Naive thymus-derived CD8-positive, alpha-beta T cell (primary cell): ENCODE results near the gene NARF. TPM values are rescaled to one million over a fixed set of nuclear protein-coding genes. Genes with fewer than 3 reads are reported as not detected.

Source experiments
- ATAC-seq, 2 donors: fragments of 150-1000 bp; cut with Tn5 transposase in 1 of 2; sonication (Bioruptor Pico), chemical (Tn5 transposase) in 1 of 2; 1 replicate in 1 of 2; 2 replicates in 1 of 2; pipeline ENCODE4 v1.10.0; 2021; ENCODE audit warnings: mild to moderate bottlenecking in 2 of 2, moderate library complexity in 2 of 2
- POLR2A ChIA-PET: fragments of 350-600 bp; sonication (Branson Sonifier 250); formaldehyde crosslinking; loops from one replicate; lab custom pipeline; 2021; ENCODE audit warnings: antibody characterized with exemption; lab: Charles Lee
- DNase-seq, 10 donors: peaks; one replicate each; pipeline versions ENCODE4 v3.0.0 to v3.0.0-alpha.2; 2020 to 2022
- H3K27ac Mint-ChIP-seq, 10 donors: one replicate each; pipeline ENCODE4 v1.8.0; 2020 to 2022; ENCODE audit warnings: mild to moderate bottlenecking in 10 of 10, mixed read lengths in 10 of 10, moderate library complexity in 4 of 10, inconsistent platforms in 1 of 10
- H3K27me3 Mint-ChIP-seq, 5 donors: one replicate each; pipeline ENCODE4 v1.8.0; 2021 to 2022; ENCODE audit warnings: mixed read lengths in 5 of 5
- H3K36me3 Mint-ChIP-seq, 3 donors: one replicate each; pipeline ENCODE4 v1.8.0; 2020 to 2022; ENCODE audit warnings: mixed read lengths in 3 of 3, mild to moderate bottlenecking in 2 of 3, inconsistent platforms in 1 of 3
- H3K4me1 Mint-ChIP-seq, 4 donors: one replicate each; pipeline ENCODE4 v1.8.0; 2021 to 2022; ENCODE audit warnings: mixed read lengths in 4 of 4
- H3K4me3 Mint-ChIP-seq, 10 donors: one replicate each; pipeline ENCODE4 v1.8.0; 2020 to 2022; ENCODE audit warnings: mild to moderate bottlenecking in 10 of 10, mixed read lengths in 10 of 10, moderate library complexity in 6 of 10, inconsistent platforms in 1 of 10
- H3K9me3 Mint-ChIP-seq, 9 donors: one replicate each; pipeline ENCODE4 v1.8.0; 2020 to 2022; ENCODE audit warnings: mixed read lengths in 9 of 9, mild to moderate bottlenecking in 3 of 9, inconsistent platforms in 1 of 9, moderate library complexity in 1 of 9
- polyA plus RNA-seq, 3 donors: library from polyadenylated mRNA; unstranded; fragments of 300-500 nt; fragmentation: Illumina TruSeq; gene quantifications; one replicate each; pipeline ENCODE4 v1.2.3, GENCODE V29; 2021
- total RNA-seq, 8 experiments: library from RNA in 2 of 8; stranded (reverse) in 2 of 8; gene quantifications; one replicate each; pipeline ENCODE4 v1.2.3 and lab custom pipeline; 2021 to 2026

The NARF gene
- total and polyA plus RNA-seq, 5 experiments from 2014 or later: 70.1 to 127 (median 93.6) TPM

DNA sequence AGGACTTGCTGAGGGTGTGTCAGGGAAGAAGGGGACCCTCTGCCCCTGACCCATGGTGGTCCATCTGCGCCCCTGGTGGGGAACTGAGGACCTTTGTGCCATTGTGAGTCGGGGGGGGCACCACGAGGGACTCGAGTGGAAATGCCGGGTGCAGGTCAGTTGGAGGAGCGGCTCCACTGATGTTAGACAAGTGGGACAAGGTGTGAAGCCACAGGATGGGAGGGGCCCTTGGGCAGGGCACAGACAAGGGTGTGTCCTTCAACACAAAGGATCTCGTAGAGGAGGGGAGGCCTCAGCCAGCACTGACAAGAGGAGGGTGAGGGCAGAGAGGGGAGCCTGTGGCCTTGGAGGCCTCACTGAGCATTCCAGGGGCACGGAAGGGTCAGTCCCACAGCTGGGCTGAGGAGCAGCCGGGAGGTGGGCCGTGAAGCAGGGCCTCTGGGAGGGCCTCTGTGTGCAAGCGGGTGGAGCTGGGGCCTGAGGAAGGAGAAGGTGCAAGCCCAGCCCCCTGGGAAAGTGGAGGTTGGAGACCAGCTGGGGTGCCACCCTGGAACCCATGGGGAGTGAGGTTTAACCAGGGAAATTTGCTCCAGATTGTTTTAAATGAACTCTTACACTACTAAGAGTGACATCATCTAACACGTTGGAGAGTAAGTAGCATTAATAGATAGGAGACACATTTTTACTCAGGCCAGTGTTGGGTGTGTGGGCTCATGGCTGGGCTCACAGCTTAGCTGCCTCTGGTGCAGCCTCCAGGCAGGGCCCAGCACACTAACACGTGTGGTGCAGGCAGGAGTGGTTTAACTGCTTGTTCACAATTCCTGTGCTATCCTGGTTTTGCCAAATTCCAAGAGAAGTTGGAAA is 27.9 kb downstream of the NARF start:
- Mint-ChIP-seq H3K9me3 (no peaks in the 10 kb centered on the region), H3K36me3 (peaks cover 0 to 68% (median 0%) of the 10 kb centered on the region in 3 donors), H3K27me3 (no peaks in the 10 kb centered on the region), H3K4me1 (peaks cover 2 to 13% (median 8%) of the 10 kb centered on the region in 4 donors), H3K27ac (peak overlapping the region in 6 of 10 donors; percentile 20 to 83 (median 45)), H3K4me3 (no peak overlapping the region)
- POLR2A ChIA-PET: no interaction called here
- DNase-seq (no peak), ATAC-seq (no peak)

GRCh38 chr17:82487910-82488309 is 29.4 kb downstream of the NARF start:
- ATAC-seq (no peak), DNase-seq (no peak)
- Mint-ChIP-seq H3K4me1 (peaks cover 2 to 13% (median 8%) of the 10 kb centered on the region in 4 donors), H3K4me3 (no peak overlapping the region), H3K9me3 (no peaks in the 10 kb centered on the region), H3K36me3 (peaks cover 0 to 54% (median 0%) of the 10 kb centered on the region in 3 donors), H3K27ac (peak overlapping the region in 1 of 10 donors; percentile 31), H3K27me3 (no peaks in the 10 kb centered on the region)
- POLR2A ChIA-PET: no interaction called here

GRCh38 chr17:82489117-82489516 is 30.6 kb downstream of the NARF start:
- H3K36me3 Mint-ChIP-seq: peaks cover 0 to 43% (median 0%) of the 10 kb centered on the region in 3 donors
- no peaks in the 10 kb centered on the region for H3K27me3 Mint-ChIP-seq
- DNase-seq (no peak), ATAC-seq (no peak)
- peaks cover 4 to 19% (median 11%) of the 10 kb centered on the region in 4 donors for H3K4me1 Mint-ChIP-seq
- no peaks in the 10 kb centered on the region for H3K9me3 Mint-ChIP-seq
- peak overlapping the region in 3 of 10 donors; percentile 20 to 47 (median 31) for H3K27ac Mint-ChIP-seq
- H3K4me3 Mint-ChIP-seq: no peak overlapping the region
- POLR2A ChIA-PET: no interaction called here

DNA sequence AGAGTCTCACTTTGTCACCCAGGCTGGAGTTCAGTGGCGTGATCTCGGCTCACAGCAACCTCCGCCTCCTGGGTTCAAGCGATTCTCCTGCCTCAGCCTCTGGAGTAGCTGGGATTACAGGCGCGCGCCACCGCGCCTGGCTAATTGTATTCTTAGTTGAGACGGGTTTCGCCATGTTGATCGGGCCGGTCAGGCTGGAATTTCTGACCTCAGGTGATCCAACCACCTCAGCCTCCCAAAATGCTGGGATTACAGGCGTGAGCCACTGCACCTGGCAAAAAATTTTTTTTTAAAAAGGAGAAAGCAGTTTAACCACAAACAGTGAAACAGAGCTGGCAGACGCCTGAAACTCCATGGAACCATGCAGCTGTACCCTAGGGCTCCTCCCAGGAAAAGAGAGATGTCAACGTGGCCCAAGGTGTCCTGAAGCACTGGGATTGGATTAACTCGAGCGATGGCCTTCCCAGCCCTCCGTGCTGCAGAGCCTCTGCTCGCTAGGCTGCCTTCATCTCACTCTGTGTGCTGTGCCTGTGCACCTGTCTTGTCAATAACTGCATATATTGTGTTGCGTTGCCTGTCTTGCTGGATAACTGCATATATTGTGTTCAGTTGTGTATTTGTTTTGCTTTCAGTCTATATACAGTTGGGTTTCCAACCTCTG is 31.4 kb downstream of the NARF start:
- no peaks in the 10 kb centered on the region for H3K27me3 Mint-ChIP-seq
- DNase-seq (no peak), ATAC-seq (no peak)
- POLR2A ChIA-PET: no interaction called here
- H3K9me3 Mint-ChIP-seq: no peaks in the 10 kb centered on the region
- H3K36me3 Mint-ChIP-seq: peaks cover 0 to 35% (median 0%) of the 10 kb centered on the region in 3 donors
- peak overlapping the region in 3 of 10 donors; percentile 35 to 79 (median 63) for H3K27ac Mint-ChIP-seq
- H3K4me3 Mint-ChIP-seq: no peak overlapping the region
- peaks cover 9 to 26% (median 19%) of the 10 kb centered on the region in 4 donors for H3K4me1 Mint-ChIP-seq

- Mint-ChIP-seq H3K27me3 (no peaks in the 10 kb centered on the region), H3K27ac (peak overlapping the region in 3 of 10 donors; percentile 35 to 79 (median 63)), H3K9me3 (no peaks in the 10 kb centered on the region), H3K4me1 (peaks cover 9 to 26% (median 19%) of the 10 kb centered on the region in 4 donors), H3K4me3 (no peak overlapping the region), H3K36me3 (peaks cover 0 to 28% (median 0%) of the 10 kb centered on the region in 3 donors)
- POLR2A ChIA-PET: interaction anchor here (0.6 kb wide), 1 partner anchor 98 kb away, joined by 5 read pairs; no protein-coding TSS in a partner anchor
- ATAC-seq: no peak
- no peak for DNase-seq
These were observed 32.1 kb downstream of the NARF start for GRCh38 chr17:82490512-82491195.

GRCh38 chr17:82491196-82491530 is 32.6 kb downstream of the NARF start:
- Mint-ChIP-seq H3K9me3 (no peaks in the 10 kb centered on the region), H3K36me3 (peaks cover 0 to 26% (median 0%) of the 10 kb centered on the region in 3 donors), H3K4me1 (peaks cover 8 to 21% (median 17%) of the 10 kb centered on the region in 4 donors), H3K27ac (peak overlapping the region in 3 of 10 donors; percentile 19 to 80 (median 67)), H3K27me3 (no peaks in the 10 kb centered on the region), H3K4me3 (no peak overlapping the region)
- POLR2A ChIA-PET: interaction anchor here (0.6 kb wide), 1 partner anchor 98 kb away, joined by 5 read pairs; no protein-coding TSS in a partner anchor
- DNase-seq: no peak
- no peak for ATAC-seq

- H3K27ac Mint-ChIP-seq: peak overlapping the region in 3 of 10 donors; percentile 19 to 80 (median 67)
- ATAC-seq: no peak
These were observed 33.0 kb downstream of the NARF start for GRCh38 chr17:82491533-82491932.

DNA sequence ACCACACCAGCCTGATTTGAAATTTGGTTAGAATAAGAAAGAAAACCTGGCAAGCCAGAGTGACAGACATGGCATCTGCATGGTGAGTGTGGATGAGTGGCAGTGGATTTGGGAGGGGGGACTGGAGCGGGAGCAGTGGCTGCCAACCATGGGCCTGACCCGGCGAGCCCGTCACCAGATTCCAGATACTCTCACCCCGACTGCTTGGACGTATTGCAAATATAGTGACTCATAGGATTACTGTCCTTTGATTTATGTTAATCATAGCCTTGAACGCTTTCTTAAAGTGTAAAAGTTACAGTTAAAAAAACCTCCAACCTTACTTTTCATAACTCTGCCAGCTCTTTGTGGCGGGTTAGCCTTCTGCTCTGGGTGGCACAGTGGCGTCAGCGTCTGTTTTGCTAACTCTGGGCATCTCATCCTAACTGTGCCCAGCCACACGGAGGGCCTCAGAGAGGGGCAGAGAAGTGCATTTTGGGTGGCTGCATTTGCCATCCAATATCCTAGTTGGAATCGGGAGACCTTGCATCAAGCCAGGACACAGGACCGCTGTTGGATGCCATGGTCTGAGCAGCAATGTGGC is 34.2 kb downstream of the NARF start:
- H3K27me3 Mint-ChIP-seq: no peaks in the 10 kb centered on the region
- H3K36me3 Mint-ChIP-seq: peaks cover 0 to 10% (median 0%) of the 10 kb centered on the region in 3 donors
- DNase-seq (no peak), ATAC-seq (no peak)
- H3K27ac Mint-ChIP-seq: peak overlapping the region in 2 of 10 donors; percentile 62 to 87
- H3K4me3 Mint-ChIP-seq: no peak overlapping the region
- peaks cover 7 to 22% (median 17%) of the 10 kb centered on the region in 4 donors for H3K4me1 Mint-ChIP-seq
- POLR2A ChIA-PET: interaction anchor here (0.6 kb wide), 3 partner anchors 10 to 116 kb away, joined by 4 to 5 read pairs (median 5); no protein-coding TSS in a partner anchor
- no peaks in the 10 kb centered on the region for H3K9me3 Mint-ChIP-seq

More at GRCh38 chr17:82491533-82491932, 33.0 kb downstream of the NARF start:
- Mint-ChIP-seq H3K4me1 (peaks cover 6 to 17% (median 15%) of the 10 kb centered on the region in 4 donors), H3K4me3 (no peak overlapping the region), H3K9me3 (no peaks in the 10 kb centered on the region), H3K27me3 (no peaks in the 10 kb centered on the region), H3K36me3 (peaks cover 0 to 22% (median 0%) of the 10 kb centered on the region in 3 donors)
- DNase-seq: no peak
- POLR2A ChIA-PET: interaction anchor here (0.6 to 0.7 kb wide), 2 partner anchors 98 to 193 kb away, joined by 4 to 5 read pairs; no protein-coding TSS in a partner anchor

DNA sequence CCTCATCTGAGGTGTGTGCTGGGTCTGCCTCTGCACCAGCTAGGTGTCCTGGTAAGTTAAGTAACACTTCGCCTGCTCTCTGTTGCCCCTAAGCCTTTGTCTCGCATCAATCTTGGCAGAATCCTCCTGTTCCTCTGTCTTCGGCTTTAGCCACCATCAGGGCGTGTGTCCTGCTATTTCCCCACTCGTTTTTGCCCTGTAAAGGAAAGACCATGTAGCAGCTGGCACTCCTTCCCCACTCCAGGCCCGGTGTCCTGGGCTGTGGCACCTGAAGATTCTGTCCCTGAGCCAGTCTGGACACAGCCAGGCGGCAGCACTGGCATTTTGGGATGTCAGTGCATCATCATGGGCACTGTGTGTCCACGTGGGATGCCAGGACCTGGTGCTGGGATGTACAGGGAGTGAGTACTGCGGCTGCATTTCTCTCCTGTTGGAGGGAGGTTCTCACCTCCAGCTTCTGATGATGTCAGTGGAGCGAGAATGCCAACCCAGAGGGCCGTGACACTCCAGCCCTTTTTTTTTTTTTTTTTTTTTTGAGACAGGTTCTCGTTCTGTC is 34.8 kb downstream of the NARF start:
- ATAC-seq (no peak), DNase-seq (no peak)
- H3K4me3 Mint-ChIP-seq: no peak overlapping the region
- POLR2A ChIA-PET: interaction anchor here (0.6 kb wide), 2 partner anchors 9 to 116 kb away, joined by 5 read pairs; no protein-coding TSS in a partner anchor
- no peaks in the 10 kb centered on the region for H3K9me3 Mint-ChIP-seq
- H3K4me1 Mint-ChIP-seq: peaks cover 10 to 27% (median 22%) of the 10 kb centered on the region in 4 donors
- H3K36me3 Mint-ChIP-seq: peaks cover 0 to 6% (median 0%) of the 10 kb centered on the region in 3 donors
- H3K27ac Mint-ChIP-seq: peak overlapping the region in 3 of 10 donors; percentile 9 to 98 (median 87)
- H3K27me3 Mint-ChIP-seq: no peaks in the 10 kb centered on the region

- H3K4me3 Mint-ChIP-seq: peak overlapping the region in 9 of 10 donors; percentile 44 to 86 (median 67)
- no peaks in the 10 kb centered on the region for H3K9me3 Mint-ChIP-seq
- ATAC-seq (peak; percentile 58 to 75), DNase-seq (peak; percentile 68 to 93 (median 88))
- H3K27me3 Mint-ChIP-seq: no peaks in the 10 kb centered on the region
- peaks cover 10 to 29% (median 25%) of the 10 kb centered on the region in 4 donors for H3K4me1 Mint-ChIP-seq
- H3K27ac Mint-ChIP-seq: peak overlapping the region; percentile 55 to 98 (median 89)
- H3K36me3 Mint-ChIP-seq: no peaks in the 10 kb centered on the region
- POLR2A ChIA-PET: interaction anchor here (0.6 to 2.4 kb wide), 2 partner anchors 36 to 60 kb away, joined by 6 to 12 read pairs; partner anchors contain the start of gene NARF
These were observed 35.9 kb downstream of the NARF start for GRCh38 chr17:82494236-82495055.
